Activated CD4-positive, alpha-beta T cell treated with anti-CD3 and anti-CD28 coated beads, Interleukin-2, Interleukin-6, amounts not matched to agents 100 ng/mL and 50 ng/mL, durations not matched to agents 16 hours and 8 hours (primary cell): ENCODE data around the gene ASPSCR1.

Source experiments
- DNase-seq: peaks from one replicate; pipeline ENCODE4 v3.0.0-alpha.2; 2020

Gene ASPSCR1

DNA sequence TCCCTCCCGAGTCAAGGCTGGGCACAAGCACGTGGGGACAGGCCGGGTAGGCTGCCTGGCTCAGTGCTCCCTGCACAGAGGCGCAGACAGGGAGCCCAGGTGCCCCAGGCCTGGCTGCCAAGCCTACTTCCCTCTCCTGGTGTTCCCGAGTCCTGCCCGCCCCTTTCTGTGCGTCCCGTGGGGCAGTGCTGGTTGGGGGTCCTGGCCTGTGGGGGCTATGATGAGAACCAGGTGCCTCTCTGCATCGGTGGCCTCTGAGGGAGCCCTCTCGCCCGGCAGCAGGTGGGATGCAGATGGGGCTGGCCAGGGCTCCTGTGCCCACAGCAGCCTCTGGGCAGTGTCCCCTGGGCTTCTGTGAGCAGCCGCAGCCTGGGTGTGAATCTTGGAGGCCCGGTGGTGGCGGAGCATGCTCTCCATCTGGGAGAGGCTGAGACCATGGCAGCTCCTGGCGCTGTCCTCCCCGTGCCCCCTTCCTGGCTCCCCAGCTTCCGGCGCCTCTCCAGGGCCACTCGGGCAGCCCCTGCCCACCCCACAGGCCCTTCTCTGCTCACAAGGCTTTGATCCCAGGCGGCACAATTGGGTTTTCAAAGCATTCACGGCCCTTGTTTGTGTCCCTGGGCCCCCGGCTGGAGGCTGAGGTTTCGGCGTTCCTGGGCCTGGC lies 38.0 kb downstream of the ASPSCR1 start:
- DNase-seq = no peak

DNA sequence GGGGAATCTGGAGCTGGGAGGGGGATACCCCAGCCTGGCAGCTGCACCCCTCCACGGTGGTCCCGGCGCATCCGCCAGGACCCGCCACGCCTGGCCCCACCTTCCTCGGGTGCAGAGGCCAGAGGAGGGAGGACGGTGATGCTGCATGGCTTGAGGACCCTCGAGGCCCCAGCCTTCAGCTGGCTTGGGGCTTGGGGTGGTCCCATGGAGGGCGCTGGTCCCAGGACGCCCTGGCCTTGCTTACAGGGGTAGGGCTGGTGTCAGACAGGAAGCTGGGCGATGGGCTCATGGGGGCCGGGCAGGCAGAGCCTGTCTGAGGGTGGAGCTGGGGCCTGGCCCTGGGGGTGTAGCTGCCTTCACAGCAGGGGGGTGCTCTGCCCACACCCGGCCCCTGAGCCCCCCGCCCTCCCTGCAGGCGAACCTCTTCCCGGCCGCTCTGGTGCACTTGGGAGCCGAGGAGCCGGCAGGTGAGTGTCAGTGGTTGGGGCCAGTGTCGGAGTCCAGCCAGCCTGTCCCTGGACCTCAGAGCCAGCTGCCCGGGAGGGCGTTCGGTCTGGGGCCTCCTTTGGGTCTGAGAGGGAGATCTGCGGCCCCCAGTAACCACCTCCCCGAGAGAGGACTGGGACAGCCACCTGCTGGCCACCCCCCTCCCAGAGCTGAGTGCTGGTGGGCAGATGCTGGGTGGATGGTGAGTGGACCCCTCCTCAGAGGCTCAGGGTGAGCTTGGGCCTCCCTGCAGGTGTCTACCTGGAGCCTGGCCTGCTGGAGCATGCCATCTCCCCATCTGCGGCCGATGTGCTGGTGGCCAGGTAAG lies 38.8 kb downstream of the ASPSCR1 start:
- no peak for DNase-seq

DNA sequence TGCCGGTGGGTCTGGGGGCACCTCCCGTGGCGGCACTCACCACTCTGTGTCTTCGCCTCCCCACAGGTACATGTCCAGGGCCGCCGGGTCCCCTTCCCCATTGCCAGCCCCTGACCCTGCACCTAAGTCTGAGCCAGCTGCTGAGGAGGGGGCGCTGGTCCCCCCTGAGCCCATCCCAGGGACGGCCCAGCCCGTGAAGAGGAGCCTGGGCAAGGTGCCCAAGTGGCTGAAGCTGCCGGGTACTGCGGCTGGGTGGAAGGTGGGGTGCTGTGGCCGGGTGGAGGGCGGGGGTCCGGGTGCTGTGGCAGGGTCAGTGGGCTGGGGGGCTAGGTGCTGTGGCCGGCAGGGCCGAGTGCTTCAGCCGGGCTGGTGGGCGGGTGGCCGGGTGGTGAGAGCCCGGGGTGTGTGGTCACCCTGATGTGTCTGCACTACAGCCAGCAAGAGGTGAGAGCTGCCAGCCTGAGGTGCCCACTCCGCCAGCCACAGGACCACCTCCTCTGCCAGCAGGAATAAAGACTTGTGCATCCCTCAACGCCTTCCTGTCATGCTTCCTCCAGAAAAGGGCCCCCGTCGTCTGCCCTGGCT lies 39.5 kb downstream of the ASPSCR1 start:
- no peak for DNase-seq

DNA sequence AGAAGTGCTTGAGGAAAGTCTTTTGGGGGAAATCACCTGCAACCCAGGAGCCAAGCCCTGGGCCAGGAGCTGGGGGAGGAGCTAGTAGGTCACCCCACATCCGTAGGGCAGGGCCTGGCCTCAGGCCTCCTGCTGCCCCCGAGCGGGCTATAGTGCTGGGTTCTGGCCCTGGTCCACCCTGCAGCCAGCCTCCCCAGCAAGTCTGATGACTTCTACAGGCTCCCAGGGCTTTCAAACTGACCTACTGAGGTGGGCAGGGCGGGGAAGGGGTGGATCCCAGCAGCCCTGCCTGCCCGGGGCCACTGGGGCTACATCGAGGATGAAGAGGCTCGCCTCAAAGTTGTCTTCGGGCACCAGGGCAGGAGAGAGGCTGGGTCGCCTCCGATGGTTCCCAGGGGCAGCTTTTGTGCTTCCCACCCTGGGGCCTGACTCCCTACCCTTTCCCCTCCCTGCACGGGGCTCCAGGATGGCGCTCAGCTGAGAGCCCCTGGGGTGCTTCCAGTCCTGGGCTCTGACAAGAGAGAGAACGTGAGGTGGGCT lies 40.3 kb downstream of the ASPSCR1 start:
- no peak for DNase-seq

DNA sequence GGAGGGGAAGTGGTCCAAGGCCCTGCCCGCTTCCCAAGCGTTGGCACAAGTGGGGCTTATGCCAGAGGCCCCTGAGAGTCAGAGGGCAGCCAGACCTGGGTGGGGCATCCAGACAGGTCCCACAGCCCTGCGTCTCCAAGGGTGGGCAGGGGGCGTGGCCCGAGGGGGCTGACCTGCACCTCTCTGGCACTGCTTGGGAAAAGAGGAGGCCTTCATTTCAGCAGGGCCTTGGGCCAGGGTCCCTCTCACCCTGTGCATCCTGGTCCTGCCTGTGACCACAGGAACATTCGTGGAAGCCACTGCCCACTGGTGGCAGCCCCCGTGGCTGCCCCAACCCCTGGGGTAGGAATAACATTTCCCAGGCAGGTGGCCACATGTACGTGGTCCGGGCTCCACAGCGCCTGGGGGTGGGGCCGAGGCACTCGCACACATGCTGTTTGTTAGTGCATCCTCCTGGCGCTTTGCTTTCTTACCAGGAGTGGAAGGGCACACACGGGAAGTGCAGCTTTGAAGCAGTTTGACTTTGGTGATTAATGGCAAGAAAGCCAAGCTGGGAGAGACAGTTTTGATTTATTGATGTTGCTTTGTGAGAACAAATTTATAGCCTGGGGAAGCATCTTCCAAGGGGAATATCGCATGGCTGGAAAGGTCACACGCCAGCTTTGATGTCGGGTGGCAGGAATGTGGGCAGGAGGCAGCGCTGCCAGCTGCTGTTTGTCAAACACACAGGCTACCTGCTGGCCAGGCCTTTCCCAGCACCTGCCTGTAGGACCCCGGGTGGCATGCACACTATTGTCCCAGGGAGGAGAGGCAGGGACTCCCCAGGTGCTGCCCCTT lies 40.9 kb downstream of the ASPSCR1 start:
- DNase-seq = no peak

DNA sequence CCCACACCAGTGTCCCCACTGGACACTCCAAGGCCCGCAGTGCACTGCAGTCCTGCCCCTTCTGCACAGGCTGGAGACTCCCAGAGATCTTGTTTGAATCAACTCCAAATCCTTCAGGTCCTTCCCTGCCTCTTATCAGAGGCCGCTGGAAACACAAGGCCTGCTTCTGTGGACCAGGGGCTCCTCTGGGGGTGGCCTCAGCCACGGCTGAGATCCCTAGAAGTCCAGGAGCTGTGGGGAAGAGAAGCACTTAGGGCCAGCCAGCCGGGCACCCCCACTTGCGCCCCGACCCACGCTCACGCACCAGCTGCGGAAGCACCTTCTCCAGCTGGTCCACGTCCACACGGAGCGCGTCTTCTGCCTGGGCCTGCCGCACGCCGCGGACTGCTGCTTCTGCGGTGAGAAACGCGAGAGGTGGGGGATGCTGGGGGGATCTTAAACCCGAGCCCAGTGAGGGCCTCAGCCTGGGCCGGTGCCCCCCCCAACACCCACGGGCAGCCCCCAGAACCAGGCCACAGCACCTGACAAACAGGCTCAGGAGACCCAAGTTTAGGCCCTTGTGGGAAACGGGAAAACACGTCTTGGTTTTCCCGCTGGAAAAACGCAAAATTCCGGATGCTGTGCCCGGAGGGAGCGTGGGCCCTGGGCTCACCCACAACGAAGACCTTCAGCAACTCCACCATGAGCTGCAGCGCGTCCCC lies 41.7 kb downstream of the ASPSCR1 start:
- DNase-seq = no peak

DNA sequence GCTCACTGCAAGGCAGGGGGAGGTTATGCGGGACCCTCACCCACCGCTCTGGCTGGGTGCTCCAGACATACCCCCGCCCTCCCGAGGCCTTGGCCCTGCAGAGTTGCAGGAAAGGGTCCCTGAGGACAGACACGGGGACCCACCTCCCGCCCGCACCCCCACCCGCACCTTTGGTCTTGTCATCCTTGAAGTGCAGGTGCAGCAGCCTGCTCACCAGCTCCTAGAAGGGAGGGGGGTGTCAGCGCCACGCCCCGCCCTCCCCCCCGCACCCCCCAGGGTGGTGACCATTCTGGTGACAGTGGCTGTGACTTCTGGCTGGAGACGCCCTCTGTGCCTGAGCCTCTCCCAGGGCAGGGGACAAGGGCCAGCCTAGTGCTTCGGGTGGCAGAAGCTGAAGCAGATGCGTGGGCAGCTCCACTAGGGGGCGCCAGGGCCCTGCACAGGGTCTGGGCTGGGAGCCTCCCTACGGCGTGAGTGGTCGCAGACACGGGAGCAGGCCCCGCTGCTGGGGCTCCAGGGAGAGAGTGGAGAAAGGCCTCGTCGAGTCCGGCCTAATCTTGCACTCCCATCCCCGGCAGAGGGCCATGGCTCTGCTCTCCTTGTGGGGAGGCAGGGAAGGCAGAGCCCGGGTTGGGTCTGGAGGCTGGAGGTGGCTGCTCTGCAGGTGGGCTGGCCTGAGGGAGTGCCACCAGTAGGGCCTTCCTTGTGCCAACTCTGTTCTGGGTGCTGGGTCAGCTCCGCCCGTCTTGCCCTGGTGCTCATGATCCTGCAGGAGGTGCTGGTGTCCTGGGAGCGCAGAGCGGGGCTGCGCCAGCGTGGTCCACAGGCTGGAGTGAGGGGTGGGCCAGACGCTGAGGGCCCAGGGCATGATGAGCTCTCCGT lies 42.5 kb downstream of the ASPSCR1 start:
- peak; percentile 84 for DNase-seq

DNA sequence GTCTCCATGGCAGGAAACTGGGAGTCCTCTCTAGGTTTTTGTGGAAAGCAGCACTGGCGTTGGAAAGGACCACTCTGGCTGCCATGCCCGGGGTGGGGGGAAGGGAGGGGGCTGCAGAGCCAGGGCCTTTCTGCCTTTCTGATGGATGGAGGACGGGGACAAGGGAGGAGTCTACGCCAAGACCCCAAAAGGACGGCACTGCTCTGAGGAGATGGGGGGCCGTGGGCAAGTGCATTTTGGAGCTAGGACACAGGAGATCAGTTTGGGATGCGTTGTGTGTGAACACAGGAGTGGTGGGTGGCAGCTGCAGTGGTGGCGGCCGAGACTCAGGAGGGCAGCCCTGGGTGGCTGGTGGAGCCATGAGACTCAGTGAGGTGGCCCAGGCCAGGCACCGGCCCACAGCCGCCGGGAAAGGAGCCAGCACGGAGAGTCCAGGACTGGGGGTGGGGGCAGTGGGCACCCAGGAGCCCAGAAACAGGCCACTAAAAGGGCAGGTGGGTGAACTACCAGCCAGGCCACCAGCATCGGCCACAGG lies 43.2 kb downstream of the ASPSCR1 start:
- DNase-seq = no peak

DNA sequence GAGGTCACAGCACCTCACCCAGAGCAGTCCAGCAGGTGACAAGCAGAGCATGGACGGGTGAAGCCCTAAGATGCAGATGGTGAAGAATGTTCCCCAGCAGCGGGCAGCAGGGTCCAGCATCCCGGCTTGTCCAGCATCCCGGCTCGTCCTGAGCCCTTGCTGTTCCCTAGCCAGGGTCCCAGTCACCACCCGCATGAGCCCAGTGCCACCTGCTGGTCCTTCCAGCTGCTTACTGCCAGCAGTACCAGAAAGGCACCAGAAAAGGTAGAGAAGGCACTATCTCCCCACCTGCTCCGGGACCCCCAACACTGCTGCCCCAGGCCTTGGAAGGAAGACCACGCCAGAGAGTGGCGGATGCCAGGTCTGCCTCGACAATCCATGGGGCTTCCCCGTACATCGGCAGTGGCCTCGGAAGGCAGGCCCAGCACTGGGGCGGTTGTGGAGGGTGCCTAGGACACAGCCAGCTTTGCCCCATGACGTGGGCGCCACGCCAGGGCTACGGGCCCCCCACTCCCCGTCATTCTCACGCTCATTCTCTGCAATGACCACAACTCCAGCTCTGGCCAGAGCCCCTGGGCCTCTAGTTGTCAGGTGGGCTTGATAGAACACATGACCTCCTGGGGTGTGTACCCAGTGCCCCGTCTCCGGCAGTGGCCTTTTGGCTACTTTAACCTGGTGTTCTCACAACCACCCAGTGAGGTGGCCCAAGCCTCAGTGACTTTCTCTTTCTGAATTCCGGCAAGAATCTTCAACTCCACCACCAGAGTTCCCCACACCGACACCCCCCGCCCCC lies 43.9 kb downstream of the ASPSCR1 start:
- DNase-seq = peak; percentile 63

DNA sequence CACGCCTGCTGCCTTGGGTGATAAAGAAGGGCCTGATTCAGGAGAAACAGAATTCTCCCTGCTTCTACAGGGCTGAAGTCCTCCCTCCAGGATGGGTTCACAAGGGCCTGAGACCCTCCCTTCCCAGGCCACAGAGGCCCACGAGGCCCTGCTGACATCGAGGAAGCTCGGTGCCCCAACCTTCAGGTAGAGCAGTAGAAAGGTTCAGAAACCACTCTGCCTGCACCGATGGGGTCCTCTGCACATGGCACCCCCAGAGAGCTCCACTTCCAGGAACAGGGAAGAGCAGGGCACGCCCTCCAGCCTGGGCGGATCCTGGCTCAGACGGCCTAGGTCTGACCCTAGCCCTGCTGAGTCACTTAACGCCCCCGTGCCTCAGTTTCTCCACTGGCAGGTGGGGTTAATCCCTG lies 44.5 kb downstream of the ASPSCR1 start:
- peak; percentile 30 for DNase-seq

DNA sequence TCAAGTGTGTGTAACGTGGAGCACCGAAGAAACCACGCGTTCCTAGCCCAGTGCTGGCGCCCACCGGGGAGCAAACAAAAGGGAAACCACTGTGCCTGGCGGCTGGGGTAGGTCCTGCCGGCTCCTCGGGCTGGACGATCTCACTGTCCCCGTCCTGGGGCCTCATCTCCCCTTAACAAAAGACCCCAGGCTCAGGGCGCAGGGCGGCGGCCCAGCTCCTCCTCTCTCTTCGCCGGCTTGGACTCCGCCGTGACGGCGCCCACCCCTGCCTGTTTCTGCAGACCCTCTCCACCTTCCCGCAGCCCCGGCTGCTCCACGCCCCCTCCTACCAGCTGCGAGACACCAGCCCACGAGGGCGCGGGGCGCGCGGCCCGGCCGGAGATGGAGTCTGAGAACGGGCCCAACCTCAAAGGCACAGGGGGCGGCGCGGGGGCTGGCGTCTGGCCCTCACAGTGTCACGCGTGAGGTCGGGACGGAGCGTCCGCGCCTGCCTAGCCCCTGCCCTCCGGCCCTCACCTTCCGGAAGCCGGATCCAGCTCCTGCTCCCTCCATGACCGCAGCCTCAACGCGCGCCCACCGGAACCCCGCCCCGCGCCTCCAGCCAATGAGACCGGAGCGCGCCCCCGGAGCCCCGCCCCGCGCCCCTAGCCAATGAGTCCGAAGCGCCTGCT lies 45.0 kb downstream of the ASPSCR1 start, which contains the start of gene CENPX:
TSS of gene CENPX (minus strand) at position 569 of the 671 bp plus-strand sequence. CDS start at position 552, 17 bp downstream.
- no peak for DNase-seq

DNA sequence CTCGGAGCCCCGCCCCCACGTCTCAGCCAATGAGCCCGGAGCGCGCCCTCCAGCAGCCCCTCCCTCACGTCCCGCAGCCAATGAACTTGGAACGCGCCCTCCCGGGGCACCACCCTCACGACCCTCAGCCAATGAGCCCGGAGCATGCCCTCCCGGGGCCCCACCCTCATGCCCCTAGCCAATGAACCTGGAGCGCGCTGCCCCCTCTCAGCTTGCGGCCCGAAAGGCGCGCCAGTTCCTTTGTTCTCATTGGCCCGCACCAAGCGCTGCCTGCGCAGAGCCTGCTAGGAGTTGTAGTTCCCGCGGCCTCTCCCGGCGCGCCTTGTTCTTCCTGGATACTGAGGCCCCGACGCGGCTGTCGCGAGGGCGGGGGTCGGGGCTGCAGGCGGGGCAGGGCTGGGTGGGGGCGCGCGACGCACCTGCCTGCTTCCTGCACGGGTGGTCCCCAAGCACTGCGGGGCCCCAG lies 45.6 kb downstream of the ASPSCR1 start, which contains the start of gene LRRC45:
TSS of gene LRRC45 (plus strand) at position 325 of the 466 bp plus-strand sequence. CDS start 339 bp downstream, outside the sequence.
- DNase-seq = peak; percentile 100

DNA sequence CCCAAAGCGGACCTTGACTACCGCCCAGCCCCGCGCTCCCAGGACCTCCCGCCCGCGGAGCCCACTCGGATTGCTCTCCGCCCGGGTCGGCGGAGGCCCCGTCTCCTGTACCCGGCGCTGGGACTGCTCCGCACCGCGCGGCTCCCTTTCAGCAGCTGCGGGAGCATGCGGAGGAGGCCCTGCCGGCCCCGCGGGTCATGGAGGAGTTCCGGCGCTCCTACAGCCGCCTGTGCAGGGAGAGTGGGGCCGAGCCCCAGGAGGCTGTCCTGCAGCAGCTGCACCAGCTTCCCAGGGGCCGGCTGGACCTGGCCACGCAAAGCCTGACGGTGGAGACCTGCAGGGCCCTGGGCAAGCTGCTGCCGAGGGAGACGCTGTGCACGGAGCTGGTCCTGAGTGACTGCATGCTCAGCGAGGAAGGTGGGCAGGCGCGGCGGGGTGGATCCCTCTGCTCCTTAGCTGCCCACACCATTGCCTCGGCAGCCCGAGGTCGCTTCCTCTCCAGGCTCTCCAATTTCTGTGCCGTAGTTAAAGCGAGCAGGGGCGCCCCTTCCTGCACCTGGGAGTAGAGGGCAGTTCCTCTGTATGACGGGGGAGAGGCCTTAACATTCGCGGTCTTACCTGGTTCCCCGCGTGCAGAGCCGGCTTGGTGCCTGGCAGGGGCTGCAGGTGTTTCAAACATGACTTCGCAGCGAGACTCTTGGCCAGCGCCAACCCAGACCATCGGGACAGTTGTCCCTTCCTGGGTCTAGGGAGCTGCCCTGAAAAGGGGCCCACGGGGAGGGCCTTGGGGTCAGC lies 46.2 kb downstream of the ASPSCR1 start:
- peak; percentile 35 for DNase-seq

DNA sequence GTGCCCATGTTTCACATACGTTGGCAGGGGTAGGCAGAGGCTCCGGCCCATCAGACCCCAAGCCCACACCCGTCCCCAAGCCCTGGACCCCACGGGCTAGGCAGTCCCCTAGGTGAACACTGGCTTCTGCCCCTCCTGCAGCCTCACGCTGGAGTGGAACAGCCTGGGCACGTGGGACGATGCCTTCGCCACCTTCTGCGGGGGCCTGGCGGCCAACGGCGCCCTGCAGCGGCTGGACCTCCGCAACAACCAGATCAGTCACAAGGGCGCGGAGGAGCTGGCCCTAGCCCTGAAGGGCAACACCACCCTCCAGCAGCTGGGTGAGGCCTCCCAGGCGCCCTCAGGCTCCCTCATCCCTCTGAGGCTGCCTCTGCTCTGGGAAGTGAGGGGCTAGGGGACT lies 47.4 kb downstream of the ASPSCR1 start:
- DNase-seq = no peak

DNA sequence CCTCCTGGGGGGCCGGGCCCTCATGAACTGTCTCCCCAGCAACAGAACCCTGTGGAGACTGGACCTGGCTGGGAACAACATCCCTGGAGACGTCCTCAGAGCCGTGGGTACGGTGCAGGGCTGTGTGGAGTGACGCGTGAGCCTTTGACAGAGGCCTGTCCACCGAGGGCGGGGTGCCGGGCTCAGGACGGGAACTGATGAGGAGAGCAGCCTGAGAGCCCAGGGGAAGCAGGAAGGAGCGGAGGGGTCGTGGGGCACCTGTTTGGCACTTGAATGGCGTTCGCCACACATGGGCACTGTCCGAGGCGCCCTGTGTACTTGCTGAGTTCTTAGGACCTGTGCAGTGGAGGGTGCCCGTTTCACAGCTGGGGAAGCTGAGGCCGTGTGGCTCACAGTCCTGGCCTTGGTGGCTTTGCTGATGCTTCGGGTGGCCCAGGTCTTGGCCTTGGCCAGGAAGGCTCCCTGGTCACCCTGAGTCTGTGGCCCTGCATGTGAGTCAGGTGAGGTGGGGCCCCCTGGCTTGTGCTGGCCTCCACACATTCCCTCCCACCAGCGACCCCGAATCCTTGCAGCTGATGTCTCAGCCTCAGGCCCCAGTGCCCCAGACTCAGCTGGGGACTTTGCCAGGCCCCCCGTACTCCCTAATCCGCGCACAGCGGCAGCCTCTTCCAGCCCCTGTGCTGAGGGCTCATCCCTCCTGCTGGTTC lies 48.1 kb downstream of the ASPSCR1 start:
- DNase-seq = no peak

DNA sequence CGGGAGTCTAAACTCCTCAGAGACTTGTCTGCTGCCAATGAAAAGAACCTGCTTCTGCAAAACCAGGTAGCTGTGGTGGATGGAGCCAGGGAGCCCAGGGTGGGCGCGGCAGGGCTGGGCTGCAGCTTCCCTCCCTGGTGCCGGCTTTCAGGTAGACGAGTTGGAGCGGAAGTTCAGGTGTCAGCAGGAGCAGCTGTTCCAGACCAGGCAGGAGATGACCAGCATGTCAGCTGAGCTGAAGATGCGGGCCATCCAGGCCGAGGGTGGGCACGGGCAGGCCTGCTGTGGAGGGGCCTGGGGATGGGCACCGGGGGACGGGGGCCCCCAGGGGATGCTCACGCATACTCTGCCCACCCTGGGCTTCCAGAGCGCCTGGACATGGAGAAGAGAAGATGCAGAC lies 50.8 kb downstream of the ASPSCR1 start:
- DNase-seq = no peak

DNA sequence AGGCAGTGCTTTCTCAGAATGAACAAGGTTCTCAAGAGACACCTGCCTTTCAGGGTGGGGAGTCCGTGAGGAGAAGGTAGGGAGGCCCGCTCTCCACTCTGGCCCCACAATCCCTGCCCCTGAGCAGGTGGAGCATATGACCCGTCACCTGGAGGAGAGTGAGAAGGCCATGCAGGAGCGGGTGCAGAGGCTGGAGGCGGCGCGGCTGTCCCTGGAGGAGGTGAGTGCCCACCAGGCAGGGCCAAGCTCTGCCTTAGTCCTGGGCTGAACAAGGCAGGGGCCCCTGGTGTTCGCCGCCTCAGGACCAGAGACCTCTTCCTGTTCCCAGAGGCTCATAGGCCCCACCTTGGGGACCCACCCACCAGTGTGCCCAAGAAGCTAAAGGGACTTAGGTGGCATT lies 51.5 kb downstream of the ASPSCR1 start:
- no peak for DNase-seq
